GM23248 (cell line): ENCODE results near the gene MB. TPM values are rescaled to one million over a fixed set of nuclear protein-coding genes. Genes with fewer than 3 reads are reported as not detected.

Source experiments
- DNase-seq: peaks from one replicate; pipeline ENCODE4 v3.0.0-alpha.2; 2015
- H2AFZ ChIP-seq: fragments of 200-600 bp; sonication (generic); 2 replicates; pipeline ENCODE4 v1.6.1; 2016; ENCODE audit warnings: antibody characterized with exemption
- H3F3A ChIP-seq: fragments of 200-600 bp; sonication (generic); 2 replicates; pipeline ENCODE4 v1.6.1; 2016; ENCODE audit warnings: mild to moderate bottlenecking, antibody characterized with exemption, mixed run types; ENCODE audit not compliant: insufficient read depth
- H3K27ac ChIP-seq: fragments of 200-600 bp; sonication (generic); 2 replicates; pipeline ENCODE4 v1.5.1; 2016; ENCODE audit warnings: mild to moderate bottlenecking
- H3K27me3 ChIP-seq: fragments of 200-600 bp; sonication (generic); replicated peaks from 2 replicates; pipeline ENCODE4 v1.6.1; 2016; ENCODE audit warnings: mild to moderate bottlenecking; ENCODE audit not compliant: insufficient read depth
- H3K36me3 ChIP-seq: fragments of 200-600 bp; sonication (generic); 2 replicates; pipeline ENCODE4 v1.6.1; 2016; ENCODE audit warnings: low read depth, mild to moderate bottlenecking
- H3K4me1 ChIP-seq: fragments of 200-600 bp; sonication (generic); 2 replicates; pipeline ENCODE4 v1.6.1; 2016; ENCODE audit warnings: mild to moderate bottlenecking; ENCODE audit not compliant: insufficient read depth
- H3K4me2 ChIP-seq: fragments of 200-600 bp; sonication (generic); one replicate; pipeline ENCODE4 v1.6.1; 2016; ENCODE audit warnings: mild to moderate bottlenecking; ENCODE audit not compliant: unreplicated experiment
- H3K4me3 ChIP-seq: fragments of 200-600 bp; sonication (generic); 2 replicates; pipeline ENCODE4 v1.5.1; 2016; ENCODE audit warnings: mild to moderate bottlenecking
- H3K79me2 ChIP-seq: fragments of 200-600 bp; sonication (generic); 2 replicates; pipeline ENCODE4 v1.6.1; 2016; ENCODE audit warnings: mild to moderate bottlenecking; ENCODE audit not compliant: insufficient read depth
- H3K9ac ChIP-seq: fragments of 200-600 bp; sonication (generic); 2 replicates; pipeline ENCODE4 v1.6.1; 2016; ENCODE audit warnings: mild to moderate bottlenecking
- H3K9me2 ChIP-seq: fragments of 200-600 bp; sonication (generic); 2 replicates; pipeline ENCODE4 v1.6.1; 2016; ENCODE audit warnings: mixed run types, mild to moderate bottlenecking, moderate library complexity; ENCODE audit not compliant: insufficient read depth
- H3K9me3 ChIP-seq: fragments of 200-600 bp; sonication (generic); one replicate; pipeline ENCODE4 v1.6.1; 2017; ENCODE audit warnings: low read depth
- H4K20me1 ChIP-seq: fragments of 200-600 bp; sonication (generic); 2 replicates; pipeline ENCODE4 v1.6.0; 2016; ENCODE audit not compliant: insufficient read depth
- EZH2 ChIP-seq: fragments of 200-600 bp; sonication (generic); IDR thresholded peaks from 2 replicates; pipeline ENCODE4 v1.6.1; 2018; ENCODE audit warnings: antibody characterized with exemption, mild to moderate bottlenecking; ENCODE audit not compliant: insufficient read depth, poor library complexity, severe bottlenecking
- EZH2phosphoT487 ChIP-seq: fragments of 200-600 bp; sonication (generic); IDR thresholded peaks from 2 replicates; pipeline ENCODE4 v1.6.1; 2018; ENCODE audit warnings: antibody characterized with exemption, moderate library complexity, mild to moderate bottlenecking, low read depth; ENCODE audit not compliant: insufficient read depth
- WGBS, 2 experiments: methylation state at CpG; one replicate each; pipeline ENCODE4 v1.1.6; 2015 to 2017; ENCODE audit warnings: low lambda C conversion rate in 2 of 2, low coverage in 1 of 2; ENCODE audit errors: missing lambda C conversion rate in 2 of 2; 5-methylcytosine and 5-hydroxymethylcytosine counted together
- in situ Hi-C: fragments of 300-500 bp; cut with MboI; formaldehyde crosslinking; loops from 2 replicates; pipeline ENCODE4 v1.15.0; 2020
- polyA plus RNA-seq: library from polyadenylated mRNA; unstranded; fragments of >200 nt; fragmentation: Nextera tagmentation; extraction: Ambion mirVana; gene quantifications from 2 replicates; pipeline ENCODE4 v1.2.1, GENCODE V29; 2016
- total RNA-seq: library from RNA; depleted of rRNA; stranded (reverse); fragments of >200 nt; shearing (Covaris generic); gene quantifications from 2 replicates; pipeline ENCODE4 v1.2.3, GENCODE V29; 2014

The MB gene
- total and polyA plus RNA-seq, 2 experiments from 2014 or later, result not detected

DNA sequence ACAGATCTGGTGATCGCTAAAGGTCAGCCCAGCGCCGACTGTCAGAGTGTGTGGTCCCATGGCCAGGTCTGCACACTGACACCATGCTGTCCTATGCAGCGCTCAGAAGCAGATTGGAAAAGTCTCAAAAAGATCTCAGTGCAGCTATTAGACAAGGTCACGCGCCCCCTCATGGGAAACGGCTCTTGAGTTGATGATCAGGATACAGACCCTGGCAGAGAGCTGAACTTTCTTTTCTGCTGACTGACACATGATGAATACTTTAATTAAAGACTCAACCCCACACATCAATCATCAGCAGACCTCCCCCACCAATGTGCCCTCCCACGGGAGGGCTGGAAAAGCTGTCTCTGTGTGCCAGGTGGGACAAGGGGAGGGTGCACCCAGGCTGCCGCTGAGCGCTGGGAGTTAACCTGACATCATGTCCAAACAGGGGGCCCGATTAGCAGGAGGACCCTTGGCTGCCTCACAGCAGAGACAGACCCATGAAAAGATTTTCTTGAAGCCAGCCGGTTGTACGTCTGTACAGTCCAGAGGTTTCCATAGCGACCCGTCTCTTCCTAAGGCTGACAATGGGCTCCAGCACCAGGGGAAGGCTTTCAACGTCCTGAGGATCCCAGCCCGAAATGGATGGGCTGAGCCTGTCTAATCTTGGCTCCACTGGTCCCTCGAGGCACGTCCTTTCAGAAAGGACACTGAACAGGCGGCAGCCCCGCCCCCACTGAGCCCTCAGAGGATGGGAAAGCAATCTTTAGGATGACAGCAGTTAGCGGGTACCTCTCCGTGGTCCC lies 49.6 kb downstream of the MB start:
- H4K20me1 ChIP-seq, result no peaks in the 10 kb centered on the region
- no peaks in the 10 kb centered on the region for H3K36me3 ChIP-seq
- in situ Hi-C loops, result no loop called here
- no peak for DNase-seq
- no peak overlapping the region for H3K4me2 ChIP-seq
- no peak for TF ChIP-seq EZH2phosphoT487
- TF ChIP-seq EZH2, result no peak
- no peak overlapping the region for H2AFZ ChIP-seq
- no peaks in the 10 kb centered on the region for H3K27me3 ChIP-seq
- peaks cover 40% of the 10 kb centered on the region for H3K4me1 ChIP-seq
- H3F3A ChIP-seq, result peaks cover 28% of the 10 kb centered on the region
- H3K9me2 ChIP-seq, result no peaks in the 10 kb centered on the region
- no peaks in the 10 kb centered on the region for H3K79me2 ChIP-seq
- WGBS, 2 experiments, result 91% methylated on average over 23 of the region's 23 CpGs
- H3K9ac ChIP-seq, result no peak overlapping the region
- H3K9me3 ChIP-seq, result no peaks in the 10 kb centered on the region
- H3K27ac ChIP-seq, result no peak overlapping the region
- no peak overlapping the region for H3K4me3 ChIP-seq

DNA sequence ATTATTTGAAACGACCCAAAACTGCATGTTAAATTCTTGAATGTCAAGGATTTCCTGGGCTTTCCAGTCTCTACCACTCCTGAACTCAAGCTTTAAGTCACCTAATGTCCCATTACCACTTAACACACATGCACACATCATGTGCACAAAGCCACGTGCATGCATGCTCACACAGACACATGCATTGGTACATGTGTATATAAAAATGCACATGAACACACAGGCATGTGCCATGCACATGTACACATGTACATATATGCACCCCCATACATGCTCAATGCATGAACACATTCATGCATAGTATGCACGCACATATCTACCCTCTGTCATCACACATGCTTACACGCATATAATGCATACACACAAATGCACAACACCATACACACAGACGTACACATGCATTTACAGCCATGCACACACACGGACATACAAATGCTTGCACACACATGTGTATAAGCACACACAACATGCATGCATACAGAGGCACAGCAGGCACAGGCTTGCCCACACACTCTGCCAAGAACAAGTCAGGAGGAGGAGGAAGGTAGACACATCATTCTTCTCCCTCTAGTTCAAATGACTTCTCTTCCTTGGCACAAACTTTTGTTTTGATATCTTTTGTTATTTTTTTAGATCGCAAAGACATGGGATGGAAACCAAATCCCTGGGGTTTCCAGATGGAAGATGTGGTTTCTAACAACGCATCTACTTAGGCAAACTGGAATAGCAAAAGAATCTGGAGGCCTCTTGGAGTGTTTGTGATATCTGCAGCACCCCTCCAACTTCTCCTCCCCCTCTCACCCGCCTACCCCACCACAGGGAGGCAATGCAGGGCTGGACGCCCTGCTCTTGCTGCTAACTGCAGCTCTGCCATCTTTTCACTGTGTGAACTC lies 51.9 kb downstream of the MB start:
- no peak for TF ChIP-seq EZH2phosphoT487
- TF ChIP-seq EZH2, result no peak
- Histone ChIP-seq H2AFZ (no peak overlapping the region), H3K79me2 (no peaks in the 10 kb centered on the region), H3K27ac (no peak overlapping the region), H3K4me3 (no peak overlapping the region), H3K4me2 (no peak overlapping the region), H3K9ac (no peak overlapping the region), H4K20me1 (no peaks in the 10 kb centered on the region), H3K4me1 (peaks cover 53% of the 10 kb centered on the region), H3F3A (peaks cover 36% of the 10 kb centered on the region), H3K27me3 (no peaks in the 10 kb centered on the region), H3K36me3 (no peaks in the 10 kb centered on the region), H3K9me3 (no peaks in the 10 kb centered on the region), H3K9me2 (no peaks in the 10 kb centered on the region)
- peak; percentile 64 for DNase-seq
- in situ Hi-C loops, result no loop called here
- 40 to 41% methylated on average over 10 of the region's 10 CpGs for WGBS, 2 experiments

GRCh38 chr22:35563211-35563610 lies 53.9 kb downstream of the MB start:
- Histone ChIP-seq H3K9me2 (no peaks in the 10 kb centered on the region), H3K27me3 (no peaks in the 10 kb centered on the region), H3K27ac (no peak overlapping the region), H3K4me3 (no peak overlapping the region), H2AFZ (no peak overlapping the region), H3K9ac (no peak overlapping the region), H3F3A (peaks cover 23% of the 10 kb centered on the region; the same call in 1 of the 2 replicates), H3K4me2 (no peak overlapping the region), H3K9me3 (no peaks in the 10 kb centered on the region), H3K36me3 (no peaks in the 10 kb centered on the region), H3K79me2 (no peaks in the 10 kb centered on the region), H4K20me1 (no peaks in the 10 kb centered on the region), H3K4me1 (peaks cover 36% of the 10 kb centered on the region)
- in situ Hi-C loops, result no loop called here
- no peak for TF ChIP-seq EZH2phosphoT487
- no peak for TF ChIP-seq EZH2
- 79 to 82% methylated on average over 5 to 7 of the region's 7 CpGs for WGBS, 2 experiments
- no peak for DNase-seq

DNA sequence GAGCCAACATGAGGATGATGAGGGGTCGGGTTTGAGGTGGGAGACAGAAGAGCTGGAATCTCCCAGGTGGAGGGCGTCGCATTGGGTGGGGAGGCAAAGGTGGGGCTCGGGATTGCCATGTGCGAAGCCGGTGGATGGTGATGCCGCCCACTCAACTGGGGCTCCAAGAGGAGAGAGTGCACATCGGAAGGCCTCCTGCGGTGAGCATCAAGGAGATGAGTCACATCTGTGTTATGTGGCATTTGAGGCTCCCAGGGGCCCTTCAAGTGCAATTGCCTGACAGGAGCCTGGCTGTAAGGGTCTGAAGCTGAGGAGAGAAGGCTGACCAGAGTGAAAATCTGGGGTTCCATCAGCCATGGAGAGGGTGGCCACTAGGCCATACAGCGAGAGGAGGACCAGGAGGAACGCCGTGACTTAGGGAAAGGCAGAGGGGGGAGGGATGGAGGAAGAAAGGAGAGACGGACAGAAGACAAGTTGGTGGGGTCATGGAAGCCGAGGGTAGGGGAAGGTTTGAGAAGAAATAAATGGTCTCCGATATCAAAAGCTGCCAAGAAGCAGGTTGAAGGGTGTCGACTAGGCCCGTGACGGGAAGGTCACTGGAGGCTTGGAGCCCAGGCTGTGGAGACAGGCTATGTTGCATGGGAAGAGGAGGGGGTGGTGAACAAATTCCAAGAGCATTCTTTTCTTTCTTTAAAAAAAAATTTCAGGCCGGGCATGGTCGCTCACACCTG lies 55.2 kb downstream of the MB start:
- Histone ChIP-seq H4K20me1 (no peaks in the 10 kb centered on the region), H3F3A (peaks cover 23% of the 10 kb centered on the region; the same call in 1 of the 2 replicates), H3K9me3 (no peaks in the 10 kb centered on the region), H3K9ac (no peak overlapping the region), H2AFZ (no peak overlapping the region), H3K27ac (no peak overlapping the region), H3K36me3 (no peaks in the 10 kb centered on the region), H3K4me2 (peak overlapping the region; percentile 59), H3K9me2 (no peaks in the 10 kb centered on the region), H3K79me2 (no peaks in the 10 kb centered on the region), H3K4me3 (no peak overlapping the region), H3K4me1 (peaks cover 36% of the 10 kb centered on the region), H3K27me3 (no peaks in the 10 kb centered on the region)
- 71 to 77% methylated on average over 17 to 20 of the region's 20 CpGs for WGBS, 2 experiments
- in situ Hi-C loops, result no loop called here
- no peak for TF ChIP-seq EZH2
- TF ChIP-seq EZH2phosphoT487, result no peak
- peak; percentile 87 for DNase-seq
